A549 (cell line): ENCODE data around the gene SPATA46. TPM values are rescaled to one million over a fixed set of nuclear protein-coding genes. Genes with fewer than 3 reads are reported as not detected.

Experiments
- ATAC-seq, 2 experiments: fragments of 200-7000 bp in 1 of 2; fragments of >200 bp in 1 of 2; cut with Nextera tagmentation in 1 of 2; cut with Tn5 transposase in 1 of 2; 3 replicates each; pipeline versions ENCODE4 v1.8.0 to v1.9.1; 2018 to 2020; ENCODE audit warnings: mild to moderate bottlenecking in 1 of 2, moderate library complexity in 1 of 2
- CTCF ChIA-PET: fragments of 300-600 bp; sonication (Branson Sonifier 250); formaldehyde crosslinking; extraction: SDS; loops from one replicate; lab custom pipeline; 2021; ENCODE audit warnings: antibody characterized with exemption, inconsistent platforms; lab: Yijun Ruan, JAX
- POLR2A ChIA-PET: fragments of 350-600 bp; formaldehyde crosslinking; extraction: SDS; loops from one replicate; lab custom pipeline; 2021; ENCODE audit warnings: antibody characterized with exemption, inconsistent platforms; lab: Yijun Ruan, JAX
- DNase-seq, 2 experiments: peaks; one replicate each; pipeline versions ENCODE4 v3.0.0 to v3.0.0-alpha.2; 2011 to 2016; ENCODE audit warnings: low read depth in 1 of 2, low spot score in 1 of 2
- FAIRE-seq: peaks from 2 replicates; lab custom pipeline; 2011; peaks lifted over from hg19 to GRCh38; lab: Jason Lieb, UNC
- H3K27ac ChIP-seq, 2 experiments: fragments of >200 bp; sonication (Bioruptor Twin); formaldehyde crosslinking; 3 replicates each; pipeline ENCODE4 v1.5.1; 2016 to 2017
- H3K4me1 ChIP-seq: fragments of >200 bp; sonication (Bioruptor Twin); formaldehyde crosslinking; 3 replicates; pipeline ENCODE4 v1.6.1; 2016
- H3K4me2 ChIP-seq: fragments of >200 bp; sonication (Bioruptor Twin); formaldehyde crosslinking; 3 replicates; pipeline ENCODE4 v1.6.1; 2016
- H3K4me3 ChIP-seq: fragments of >200 bp; sonication (Bioruptor Twin); formaldehyde crosslinking; 3 replicates; pipeline ENCODE4 v1.5.1; 2016
- H3K9me3 ChIP-seq: fragments of >200 bp; sonication (Bioruptor Twin); formaldehyde crosslinking; 3 replicates; pipeline ENCODE4 v1.6.1; 2016
- BHLHE40 ChIP-seq: IDR thresholded peaks from 2 replicates; pipeline ENCODE4 v1.6.1; 2012; ENCODE audit warnings: low read depth, low read length, inconsistent platforms
- CEBPB ChIP-seq, 2 experiments: fragments of >200 bp in 1 of 2; sonication (Bioruptor Twin) in 1 of 2; formaldehyde crosslinking in 1 of 2; IDR thresholded peaks; 2 replicates each; pipeline ENCODE4 v1.6.1; 2012 to 2016
- CHD2 ChIP-seq: fragments of 150-350 bp; IDR thresholded peaks from 2 replicates; pipeline ENCODE4 v1.6.1; 2014; ENCODE audit warnings: low read length; ENCODE audit not compliant: partially characterized antibody
- CHD4 ChIP-seq: fragments of 200-600 bp; sonication (generic); IDR thresholded peaks from 2 replicates; pipeline ENCODE4 v1.6.1; 2016; ENCODE audit warnings: antibody characterized with exemption, mild to moderate bottlenecking, borderline replicate concordance
- EP300 ChIP-seq, 2 experiments: fragments of >200 bp; sonication (Bioruptor Twin); formaldehyde crosslinking; IDR thresholded peaks; 2 replicates in 1 of 2; 3 replicates in 1 of 2; pipeline ENCODE4 v1.6.1; 2016 to 2017
- FOSB ChIP-seq: fragments of 250-450 bp; sonication (Bioruptor Pico); IDR thresholded peaks from 2 replicates; pipeline ENCODE4 v1.5.0; 2020; ENCODE audit warnings: mild to moderate bottlenecking, moderate library complexity
- GATA3 ChIP-seq: IDR thresholded peaks from 2 replicates; pipeline ENCODE4 v1.6.1; 2012; ENCODE audit warnings: borderline replicate concordance
- HEYL ChIP-seq: fragments of 250-450 bp; sonication (Bioruptor Pico); IDR thresholded peaks from 2 replicates; pipeline ENCODE4 v1.8.0; 2021; ENCODE audit warnings: mild to moderate bottlenecking, moderate library complexity
- HMGXB4 ChIP-seq: fragments of 250-450 bp; sonication (Bioruptor Pico); IDR thresholded peaks from 2 replicates; pipeline ENCODE4 v1.5.0; 2021; ENCODE audit warnings: mild to moderate bottlenecking, moderate library complexity, borderline replicate concordance
- HOXB13 ChIP-seq: fragments of 250-450 bp; sonication (Bioruptor Pico); IDR thresholded peaks from 2 replicates; pipeline ENCODE4 v1.5.0; 2020; ENCODE audit warnings: low read depth, mild to moderate bottlenecking, moderate library complexity
- KDM1A ChIP-seq: fragments of 200-600 bp; sonication (generic); IDR thresholded peaks from 2 replicates; pipeline ENCODE4 v1.6.1; 2016; ENCODE audit warnings: low read depth, mild to moderate bottlenecking
- KDM5A ChIP-seq: fragments of 200-600 bp; sonication (generic); IDR thresholded peaks from 2 replicates; pipeline ENCODE4 v1.6.1; 2016; ENCODE audit warnings: antibody characterized with exemption, mild to moderate bottlenecking
- MAX ChIP-seq: IDR thresholded peaks from 2 replicates; pipeline ENCODE4 v1.6.1; 2012
- MAZ ChIP-seq: fragments of 150-350 bp; IDR thresholded peaks from 2 replicates; pipeline ENCODE4 v1.6.1; 2014; ENCODE audit warnings: antibody characterized with exemption, low read depth, low read length, borderline replicate concordance
- MYC ChIP-seq: IDR thresholded peaks from 2 replicates; pipeline ENCODE4 v1.6.1; 2012; ENCODE audit warnings: mild to moderate bottlenecking, inconsistent platforms, low read length, improper control_type of control experiment, borderline replicate concordance
- POLR2AphosphoS2 ChIP-seq: conservative IDR thresholded peaks from 2 replicates; pipeline ENCODE4 v1.6.1; 2012; ENCODE audit warnings: low read length, improper control_type of control experiment, inconsistent platforms
- RARB ChIP-seq: fragments of 250-450 bp; sonication (Bioruptor Pico); IDR thresholded peaks from 2 replicates; pipeline ENCODE4 v1.8.0; 2021; ENCODE audit warnings: mild to moderate bottlenecking, moderate library complexity
- REST ChIP-seq: fragments of 200-600 bp; sonication (generic); IDR thresholded peaks from 2 replicates; pipeline ENCODE4 v1.6.1; 2016; ENCODE audit warnings: antibody characterized with exemption, mild to moderate bottlenecking, moderate library complexity
- RFX5 ChIP-seq: fragments of 450-650 bp; IDR thresholded peaks from 2 replicates; pipeline ENCODE4 v1.7.1; 2014; ENCODE audit warnings: antibody characterized with exemption, mild to moderate bottlenecking, moderate library complexity
- RNF2 ChIP-seq: fragments of 200-600 bp; sonication (generic); IDR thresholded peaks from 2 replicates; pipeline ENCODE4 v1.6.1; 2016; ENCODE audit warnings: low read depth, mild to moderate bottlenecking, antibody characterized with exemption, moderate library complexity, borderline replicate concordance
- TFCP2L1 ChIP-seq: fragments of 250-450 bp; sonication (Bioruptor Pico); IDR thresholded peaks from 2 replicates; pipeline ENCODE4 v1.5.0; 2021; ENCODE audit warnings: mild to moderate bottlenecking
- ZC3H11A ChIP-seq: fragments of 450-650 bp; IDR thresholded peaks from 2 replicates; pipeline ENCODE4 v1.6.1; 2014; ENCODE audit warnings: antibody characterized with exemption, mild to moderate bottlenecking
- ZFP36 ChIP-seq: fragments of 450-650 bp; IDR thresholded peaks from 2 replicates; pipeline ENCODE4 v1.6.1; 2014; ENCODE audit warnings: borderline replicate concordance; ENCODE audit not compliant: partially characterized antibody
- ZNF302 ChIP-seq: fragments of 250-450 bp; sonication (Bioruptor Pico); IDR thresholded peaks from 2 replicates; pipeline ENCODE4 v1.9.0; 2021; ENCODE audit warnings: inconsistent platforms, mild to moderate bottlenecking, moderate library complexity
- WGBS: methylation state at CpG from one replicate; pipeline ENCODE4 v1.1.6; 2017; ENCODE audit errors: missing lambda C conversion rate; 5-methylcytosine and 5-hydroxymethylcytosine counted together
- polyA plus RNA-seq, 4 experiments: library from polyadenylated mRNA; depleted of rRNA in 3 of 4; stranded (reverse); fragments of >200 nt; fragmentation: RNase III in 1 of 4; extraction: RNeasy Plus Mini Kit Qiagen cat#74134 plus additional on column Dnase treatment in 1 of 4; gene quantifications; 2 replicates in 3 of 4; 3 replicates in 1 of 4; pipeline ENCODE4 v1.2.3, GENCODE V29; 2011 to 2017

SPATA46 gene
- polyA plus RNA-seq, 2 of the 4 experiments (the other 2 are of a cell fraction): not detected

- H3K4me2 ChIP-seq: peak within 1 kb of the TSS; percentile 69
- ATAC-seq: peak in 1 of 2 experiments; percentile 40; a peak in 3 of 6 replicates
- peaks cover 20% of the 10 kb centered on the region for H3K4me1 ChIP-seq
- no peak within 1 kb of the TSS for H3K4me3 ChIP-seq
- POLR2A ChIA-PET: no interaction called here
- H3K9me3 ChIP-seq: no peaks in the 10 kb centered on the region
- TF ChIP-seq MAX (0 out of 2 replicates have a peak, but pooled peaks have one; percentile 28), TFCP2L1 (CRISPR knock-in tag) (no peak), CEBPB (IDR thresholded peaks at IDR 0.05) (0 out of 4 replicates have a peak, but pooled peaks of 1 of the 2 experiments have one; percentile 34), EP300 (IDR thresholded peaks at IDR 0.05) (no peak), BHLHE40 (peak; percentile 40; the same call in 1 of the 2 replicates), KDM1A (no peak), ZNF302 (CRISPR knock-in tag) (no peak), HMGXB4 (CRISPR knock-in tag) (no peak), MYC (peak; percentile 29; the same call in 1 of the 2 replicates)
- 36% methylated on average over 3 of the region's 3 CpGs for WGBS
- CTCF ChIA-PET: interaction anchor here (0.8 to 5.0 kb wide), 3 partner anchors 10 to 325 kb away, joined by 5 to 35 read pairs (median 10); no protein-coding TSS in a partner anchor
- peak within 1 kb of the TSS; percentile 51 to 70; a peak in 5 of 6 replicates for H3K27ac ChIP-seq
- no peak for FAIRE-seq
- peak; percentile 17 to 71 for DNase-seq
Measured at GRCh38 chr1:162381383-162381782, 4.7 kb upstream of the SPATA46 start, which contains the start of gene C1orf226. TSS of gene C1orf226 (plus strand) at chr1:162381728. CDS start at chr1:162381902, 174 bp downstream.

GRCh38 chr1:162380061-162380846 lies 3.6 kb upstream of the SPATA46 start:
- DNase-seq: no peak
- Histone ChIP-seq H3K4me1 (peaks cover 20% of the 10 kb centered on the region), H3K4me2 (no peak overlapping the region), H3K27ac (no peak overlapping the region; a peak in 1 of 6 replicates), H3K9me3 (no peaks in the 10 kb centered on the region), H3K4me3 (no peak overlapping the region)
- 83% methylated on average over 6 of the region's 6 CpGs for WGBS
- CTCF ChIA-PET: interaction anchor here (2.6 to 5.0 kb wide), 2 partner anchors 11 to 324 kb away, joined by 10 to 35 read pairs; no protein-coding TSS in a partner anchor
- POLR2A ChIA-PET: no interaction called here
- ATAC-seq: no peak
- no peak for TF ChIP-seq HOXB13 (CRISPR knock-in tag)
- no peak for TF ChIP-seq POLR2AphosphoS2
- no peak for TF ChIP-seq GATA3
- no peak for TF ChIP-seq ZFP36
- no peak for TF ChIP-seq ZC3H11A
- TF ChIP-seq FOSB (CRISPR knock-in tag): no peak
- no peak for TF ChIP-seq KDM5A
- TF ChIP-seq RARB (CRISPR knock-in tag): no peak
- no peak for TF ChIP-seq RFX5
- no peak for TF ChIP-seq RNF2
- no peak for TF ChIP-seq CEBPB (IDR thresholded peaks at IDR 0.05)
- TF ChIP-seq HEYL (CRISPR knock-in tag): no peak
- TF ChIP-seq MAZ: no peak
- no peak for TF ChIP-seq TFCP2L1 (CRISPR knock-in tag)
- TF ChIP-seq MAX: no peak
- no peak for TF ChIP-seq CHD4
- TF ChIP-seq REST: no peak
- no peak for TF ChIP-seq CHD2
- FAIRE-seq: no peak
